GM23338 (cell line): ENCODE results near the gene CHMP4B.

Experiments
- CREB1 ChIP-seq: fragments of 250-450 bp; sonication (Bioruptor Pico); IDR thresholded peaks from 2 replicates; pipeline ENCODE4 v1.5.0; 2020; ENCODE audit warnings: low read depth, mild to moderate bottlenecking, moderate library complexity
- CTCF ChIP-seq, 2 experiments: fragments of 200-600 bp in 1 of 2; sonication (generic) in 1 of 2; conservative IDR thresholded peaks; 2 replicates each; pipeline versions ENCODE4 v1.5.1 to v1.6.1; 2016 to 2017; ENCODE audit warnings: antibody characterized with exemption in 2 of 2, low read depth in 2 of 2, mild to moderate bottlenecking in 2 of 2, moderate library complexity in 1 of 2
- ETS1 ChIP-seq: IDR thresholded peaks from 2 replicates; pipeline ENCODE4 v1.6.1; 2016; ENCODE audit warnings: antibody characterized with exemption
- EZH2 ChIP-seq: fragments of 200-600 bp; sonication (generic); IDR thresholded peaks from one replicate; pipeline ENCODE4 v1.8.0; 2017; ENCODE audit warnings: antibody characterized with exemption, mild to moderate bottlenecking, low read depth; ENCODE audit not compliant: unreplicated experiment
- EZH2phosphoT487 ChIP-seq: fragments of 200-600 bp; sonication (generic); IDR thresholded peaks from one replicate; pipeline ENCODE4 v1.8.1; 2018; ENCODE audit warnings: antibody characterized with exemption; ENCODE audit not compliant: unreplicated experiment
- JUNB ChIP-seq: IDR thresholded peaks from one replicate; pipeline ENCODE4 v1.6.1; 2016; ENCODE audit warnings: antibody characterized with exemption; ENCODE audit not compliant: unreplicated experiment
- NANOG ChIP-seq: IDR thresholded peaks from 2 replicates; pipeline ENCODE4 v1.6.1; 2016; ENCODE audit warnings: antibody characterized with exemption, borderline replicate concordance
- POLR2AphosphoS5 ChIP-seq: IDR thresholded peaks from 2 replicates; pipeline ENCODE4 v1.6.1; 2016; ENCODE audit warnings: antibody characterized with exemption, low read depth
- ZNF114 ChIP-seq: fragments of 250-450 bp; sonication (Bioruptor Pico); IDR thresholded peaks from 2 replicates; pipeline ENCODE4 v1.5.0; 2020; ENCODE audit warnings: mild to moderate bottlenecking, moderate library complexity
- ZNF331 ChIP-seq: fragments of 250-450 bp; sonication (Bioruptor Pico); IDR thresholded peaks from 2 replicates; pipeline ENCODE4 v1.5.0; 2020; ENCODE audit warnings: low read depth, mild to moderate bottlenecking, moderate library complexity
- TF ChIP-seq, protein P1 (sequence below): IDR thresholded peaks from one replicate; pipeline ENCODE4 v1.6.1; 2018; ENCODE audit warnings: antibody characterized with exemption; ENCODE audit not compliant: unreplicated experiment

DNA sequence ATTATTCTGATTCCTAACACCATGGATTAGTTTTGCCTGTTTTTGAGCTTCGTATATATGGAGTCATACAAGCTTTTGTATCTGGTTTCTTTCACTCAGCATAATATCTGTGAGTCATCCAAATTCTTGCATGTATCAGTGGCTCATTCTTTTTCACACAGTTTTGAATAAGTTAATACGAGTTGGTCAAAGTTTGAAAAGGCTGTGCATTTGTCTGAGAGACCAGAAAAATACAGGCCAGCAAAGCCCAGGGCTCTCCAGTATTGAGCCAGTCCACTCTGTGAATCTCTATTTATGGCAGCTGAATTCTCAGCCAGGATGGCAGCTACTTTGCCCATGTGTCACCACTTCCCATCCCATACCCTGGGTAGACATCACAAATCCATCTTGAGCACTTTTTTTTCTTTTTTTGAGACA is 7.2 kb upstream of the CHMP4B start:
- TF ChIP-seq CTCF (conservative IDR thresholded peaks at IDR 0.05; ENCODE audit: low read depth in 2 of 2), result no peak
- no peak for TF ChIP-seq EZH2phosphoT487
- TF ChIP-seq POLR2AphosphoS5, result no peak
- no peak for TF ChIP-seq JUNB
- TF ChIP-seq, protein P1, sequence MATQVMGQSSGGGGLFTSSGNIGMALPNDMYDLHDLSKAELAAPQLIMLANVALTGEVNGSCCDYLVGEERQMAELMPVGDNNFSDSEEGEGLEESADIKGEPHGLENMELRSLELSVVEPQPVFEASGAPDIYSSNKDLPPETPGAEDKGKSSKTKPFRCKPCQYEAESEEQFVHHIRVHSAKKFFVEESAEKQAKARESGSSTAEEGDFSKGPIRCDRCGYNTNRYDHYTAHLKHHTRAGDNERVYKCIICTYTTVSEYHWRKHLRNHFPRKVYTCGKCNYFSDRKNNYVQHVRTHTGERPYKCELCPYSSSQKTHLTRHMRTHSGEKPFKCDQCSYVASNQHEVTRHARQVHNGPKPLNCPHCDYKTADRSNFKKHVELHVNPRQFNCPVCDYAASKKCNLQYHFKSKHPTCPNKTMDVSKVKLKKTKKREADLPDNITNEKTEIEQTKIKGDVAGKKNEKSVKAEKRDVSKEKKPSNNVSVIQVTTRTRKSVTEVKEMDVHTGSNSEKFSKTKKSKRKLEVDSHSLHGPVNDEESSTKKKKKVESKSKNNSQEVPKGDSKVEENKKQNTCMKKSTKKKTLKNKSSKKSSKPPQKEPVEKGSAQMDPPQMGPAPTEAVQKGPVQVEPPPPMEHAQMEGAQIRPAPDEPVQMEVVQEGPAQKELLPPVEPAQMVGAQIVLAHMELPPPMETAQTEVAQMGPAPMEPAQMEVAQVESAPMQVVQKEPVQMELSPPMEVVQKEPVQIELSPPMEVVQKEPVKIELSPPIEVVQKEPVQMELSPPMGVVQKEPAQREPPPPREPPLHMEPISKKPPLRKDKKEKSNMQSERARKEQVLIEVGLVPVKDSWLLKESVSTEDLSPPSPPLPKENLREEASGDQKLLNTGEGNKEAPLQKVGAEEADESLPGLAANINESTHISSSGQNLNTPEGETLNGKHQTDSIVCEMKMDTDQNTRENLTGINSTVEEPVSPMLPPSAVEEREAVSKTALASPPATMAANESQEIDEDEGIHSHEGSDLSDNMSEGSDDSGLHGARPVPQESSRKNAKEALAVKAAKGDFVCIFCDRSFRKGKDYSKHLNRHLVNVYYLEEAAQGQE, result no peak
- TF ChIP-seq EZH2, result no peak
- no peak for TF ChIP-seq NANOG
- no peak for TF ChIP-seq CREB1 (CRISPR knock-in tag)
- TF ChIP-seq ETS1, result no peak
- TF ChIP-seq ZNF331 (CRISPR knock-in tag), result no peak
- no peak for TF ChIP-seq ZNF114 (CRISPR knock-in tag)
